Esophagus mucosa (tissue), 1 donor: Measurements from ENCODE around the gene SCN2A. TPM values are rescaled to one million over a fixed set of nuclear protein-coding genes. Genes with fewer than 3 reads are reported as not detected.

ENCODE experiments used
- ATAC-seq: fragments of 200-7000 bp; cut with Tn5 transposase; one replicate; pipeline ENCODE4 v1.9.1; 2020
- total RNA-seq: library from RNA; stranded (reverse); gene quantifications from one replicate; pipeline ENCODE4 v1.2.4, GENCODE V29; 2023
- donor health status: DM: yes; HTN: yes; CAD: no.

The SCN2A gene
- total RNA-seq, 1 donor from 2014 or later, result 0.04 TPM

DNA sequence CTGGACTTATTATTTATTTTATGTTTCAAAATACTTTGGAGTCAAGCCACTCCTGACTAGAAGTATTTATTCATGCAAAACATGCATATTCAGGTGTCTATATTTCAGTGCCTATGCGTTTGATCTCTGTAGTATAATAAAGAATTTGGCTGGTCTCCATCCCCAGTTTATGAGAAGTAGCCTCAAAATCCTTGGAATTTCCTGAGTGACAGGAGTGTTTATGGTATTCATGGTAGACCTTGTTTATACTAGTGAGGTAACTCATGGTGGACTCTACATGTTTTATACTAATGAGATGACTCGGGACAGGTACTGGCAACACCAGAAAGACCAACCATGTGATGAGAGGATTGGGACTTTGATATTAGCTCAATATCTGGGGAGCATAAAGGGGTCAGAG lies 186.3 kb downstream of the SCN2A start:
- ATAC-seq, result no peak

DNA sequence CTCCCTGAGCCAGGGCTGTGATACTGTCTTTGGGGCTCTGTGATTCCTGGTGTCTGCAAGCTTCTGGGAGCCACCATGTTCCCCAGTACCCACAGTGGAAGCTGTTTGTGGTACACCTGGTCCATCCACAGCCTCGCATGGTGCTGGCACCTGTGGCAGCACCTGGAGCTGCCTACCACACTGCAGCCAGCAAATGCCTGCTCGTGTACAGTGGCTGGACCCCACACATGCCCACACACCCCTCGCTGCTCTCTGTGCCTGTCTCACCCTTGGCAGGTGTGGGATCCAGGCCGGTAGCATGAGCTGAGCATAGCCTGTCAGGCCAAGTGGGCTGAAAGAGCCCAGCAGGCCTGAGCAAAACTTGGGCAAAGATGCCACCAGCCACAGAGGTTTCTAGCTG lies 188.5 kb downstream of the SCN2A start:
- ATAC-seq, result no peak

DNA sequence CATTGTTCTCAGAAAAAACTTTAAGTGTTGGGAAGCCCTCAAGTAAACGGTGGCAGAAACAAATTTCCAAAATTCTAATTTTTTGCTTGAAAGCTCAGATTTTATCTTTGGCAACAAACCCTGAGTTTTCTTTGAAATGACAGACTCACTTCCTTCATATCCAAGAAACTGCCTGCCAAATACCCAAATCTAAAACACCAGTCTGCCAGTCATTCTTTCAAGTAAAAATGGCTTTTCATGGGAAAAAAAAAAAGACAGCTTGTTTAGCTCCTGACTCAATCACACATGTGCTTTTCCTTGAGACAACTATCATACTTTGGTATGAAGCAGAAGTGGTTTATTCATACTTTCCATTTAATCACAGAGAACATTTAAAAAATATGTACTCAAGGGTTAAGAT lies 189.7 kb downstream of the SCN2A start:
- ATAC-seq, result no peak

DNA sequence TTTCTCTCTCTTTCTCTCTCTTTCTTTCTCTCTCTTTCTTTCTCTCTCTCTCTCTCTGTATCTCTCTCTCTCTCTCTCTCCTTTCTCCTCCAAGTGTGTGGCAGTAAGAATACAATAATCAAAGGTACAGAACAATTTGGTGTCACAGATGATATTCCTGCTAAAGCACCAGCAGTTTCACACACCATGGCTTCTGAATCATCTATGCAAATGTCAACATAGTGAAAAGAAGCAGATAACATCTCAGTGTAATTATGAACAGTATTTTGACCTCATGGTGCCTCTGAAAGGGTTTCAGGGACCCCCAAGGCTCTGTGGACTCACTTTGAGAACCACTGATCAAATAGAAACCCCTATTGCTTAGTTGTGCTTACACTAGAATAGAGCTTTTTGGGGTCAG lies 191.8 kb downstream of the SCN2A start:
- no peak for ATAC-seq

DNA sequence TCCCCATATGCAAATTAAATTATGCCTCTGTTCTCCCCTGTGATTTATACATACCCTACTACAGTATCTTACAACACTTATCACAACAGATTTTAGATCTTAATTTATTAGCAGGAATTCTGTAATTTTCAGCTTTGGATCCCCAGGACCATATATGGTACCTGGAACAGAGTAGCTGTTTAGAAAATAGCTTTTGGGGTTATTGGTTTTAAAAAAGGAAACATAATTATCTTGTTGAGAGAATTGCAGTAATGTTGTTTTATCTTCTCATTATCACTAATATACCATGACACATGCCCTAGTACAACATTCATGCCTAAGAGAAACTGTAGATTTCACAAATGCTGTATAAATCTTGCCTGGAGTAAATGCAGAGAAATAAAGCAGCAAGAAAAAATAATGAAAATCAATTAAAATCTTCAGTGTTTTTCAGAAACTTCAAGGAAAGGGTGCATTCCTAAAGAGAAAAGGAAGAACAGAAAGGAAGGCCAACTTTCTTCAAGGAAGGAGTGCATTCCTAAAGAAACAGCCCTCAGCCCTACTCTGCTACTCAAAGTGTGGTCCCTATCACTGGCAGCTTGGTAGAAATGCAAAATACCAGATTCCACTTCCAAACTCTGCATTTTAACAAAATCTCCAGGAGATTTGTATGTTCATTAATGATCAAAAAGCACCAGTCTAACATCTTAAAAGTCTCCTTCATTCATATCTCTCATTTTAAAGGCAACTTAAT lies 193.2 kb downstream of the SCN2A start:
- no peak for ATAC-seq

DNA sequence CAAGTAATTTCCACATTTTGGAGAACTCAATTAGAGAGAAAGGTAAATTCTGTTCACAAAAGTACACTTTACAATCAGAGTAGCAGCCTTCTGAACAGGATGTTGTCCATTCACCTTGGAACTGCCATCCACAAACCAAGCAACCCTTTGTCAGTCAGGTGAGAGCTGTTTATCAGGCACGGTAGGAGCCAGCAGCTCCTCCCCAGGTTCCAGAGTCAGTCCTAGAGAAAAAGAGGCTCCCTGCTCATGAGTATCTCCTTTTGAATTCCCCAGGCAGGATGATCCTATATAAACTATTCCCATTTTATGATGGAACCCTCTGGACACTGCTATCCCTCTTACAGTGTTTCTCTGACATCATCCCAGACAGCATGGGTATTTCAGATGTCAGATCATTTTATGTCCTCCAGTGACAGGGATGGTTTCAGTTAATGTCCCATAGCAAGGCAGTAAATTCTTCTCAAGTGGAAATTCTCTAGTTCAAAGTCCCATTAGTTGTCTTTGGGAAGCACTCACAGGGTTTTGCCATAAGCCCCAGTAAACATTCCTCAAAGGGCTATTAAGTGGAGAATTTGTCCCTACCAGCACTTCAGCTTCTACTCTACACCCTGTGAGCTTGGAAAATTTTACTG lies 195.8 kb downstream of the SCN2A start:
- ATAC-seq, result no peak

DNA sequence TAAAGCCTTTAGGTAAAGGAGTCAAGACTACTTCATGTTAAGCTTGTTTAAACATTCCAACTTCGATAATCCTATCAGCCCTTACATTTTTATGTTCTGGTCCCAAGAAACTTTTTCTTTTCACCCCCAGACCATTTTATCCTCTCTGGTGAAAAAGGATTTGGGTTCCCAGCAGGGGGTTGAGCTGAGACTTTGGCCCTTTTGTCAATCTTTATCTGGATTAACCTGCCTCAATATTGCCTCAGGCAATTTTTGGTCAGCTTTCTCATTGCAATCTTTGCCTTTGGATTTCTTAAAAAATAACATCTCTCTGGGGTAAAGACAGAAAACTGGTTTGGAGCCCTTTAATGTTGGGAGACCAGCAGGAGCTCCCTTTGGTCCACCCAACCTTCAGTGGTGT lies 196.4 kb downstream of the SCN2A start:
- ATAC-seq, result no peak

DNA sequence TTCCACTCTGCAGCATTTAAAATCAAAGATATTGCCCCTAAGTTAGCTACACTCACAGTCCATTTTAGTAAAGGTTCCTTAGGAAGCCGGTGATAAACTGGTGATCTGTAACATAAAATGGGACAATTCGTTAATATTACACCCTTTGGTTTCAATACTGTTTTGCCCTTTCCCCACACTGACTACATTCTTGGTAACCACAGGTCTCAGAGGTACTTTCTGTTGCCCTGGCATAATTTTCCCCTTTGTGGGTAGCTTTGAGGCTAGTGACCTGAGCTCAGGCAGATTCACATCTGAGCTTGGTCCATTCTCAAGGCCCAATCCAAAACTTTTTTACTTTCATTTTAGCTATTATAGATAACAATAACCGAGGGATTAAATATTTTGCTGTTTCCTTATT lies 197.3 kb downstream of the SCN2A start:
- ATAC-seq, result no peak

DNA sequence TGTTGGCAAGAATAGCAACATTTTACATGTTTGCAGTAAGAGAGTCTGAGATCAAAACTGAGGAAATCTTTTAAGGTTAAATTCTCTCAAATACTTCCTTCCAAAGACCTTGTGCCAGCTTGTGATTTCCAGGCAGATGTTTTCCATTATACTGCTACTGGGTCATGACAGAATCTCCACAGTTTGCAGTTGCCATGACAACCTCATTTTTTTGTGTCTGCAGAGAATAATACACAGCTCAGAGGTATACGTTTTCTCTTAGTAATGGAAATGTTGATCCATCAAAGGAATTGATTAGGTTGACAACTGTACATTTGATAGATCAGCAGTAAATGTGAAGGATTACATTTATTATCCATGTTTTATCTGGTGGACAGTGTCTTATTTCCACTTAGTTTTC lies 201.2 kb downstream of the SCN2A start:
- ATAC-seq, result no peak

Other genes with a start within 250 kb of the SCN2A start
- 0.28 TPM for gene SCN3A, start 35.4 kb upstream of the SCN2A start, total RNA-seq
- gene CSRNP3, start 230.3 kb downstream of the SCN2A start, total RNA-seq, result 1.2 TPM